HG02981 (cell line): ENCODE measurements around the gene MLLT1.

Experiments
- ATAC-seq: cut with Tn5 transposase; IDR thresholded peaks from one replicate; pipeline ENCODE4 v1.9.1; 2021; ENCODE audit warnings: mild to moderate bottlenecking, moderate library complexity; ENCODE audit not compliant: unreplicated experiment

Gene MLLT1

DNA sequence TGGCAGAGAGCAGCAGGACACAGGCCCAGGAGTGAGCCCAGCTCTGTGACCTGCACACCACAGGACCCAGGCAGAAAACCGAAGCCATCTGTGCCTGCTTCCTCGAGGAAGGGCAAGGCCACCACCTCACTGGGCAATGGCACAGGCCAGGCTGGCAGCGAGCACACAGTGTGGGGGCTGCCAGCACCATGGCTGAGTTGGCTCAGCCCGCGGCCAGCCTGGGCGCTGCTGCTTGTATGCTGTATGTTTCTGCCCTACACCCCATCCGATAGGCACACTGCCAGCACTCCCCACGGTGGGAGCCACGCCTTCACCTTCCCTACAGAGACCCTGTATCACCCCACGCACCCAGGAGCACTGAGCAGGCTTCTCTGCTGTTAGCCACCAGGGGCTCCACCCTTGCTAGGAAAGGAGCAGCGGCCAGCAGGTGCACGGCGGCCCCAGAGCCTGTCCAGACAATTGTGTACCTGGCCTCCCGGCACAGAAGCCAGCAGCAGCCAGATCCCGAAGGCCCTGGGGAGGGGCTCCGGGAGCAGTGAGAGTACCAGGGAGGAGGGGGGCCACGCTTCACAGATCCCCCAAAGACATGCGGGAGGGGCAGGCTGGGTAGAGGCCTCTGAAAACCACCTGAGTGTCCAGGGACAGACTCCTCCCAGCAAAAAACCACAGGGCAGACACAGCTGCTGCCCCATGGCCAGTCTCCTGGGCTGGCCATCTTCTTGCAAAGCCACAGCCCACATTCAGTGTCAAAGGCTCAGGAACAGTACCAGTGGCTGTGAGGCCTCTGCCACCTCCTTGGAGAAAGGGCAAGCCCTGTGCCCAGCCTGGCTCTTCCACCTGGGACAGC lies 56.1 kb downstream of the MLLT1 start:
- ATAC-seq: no peak

DNA sequence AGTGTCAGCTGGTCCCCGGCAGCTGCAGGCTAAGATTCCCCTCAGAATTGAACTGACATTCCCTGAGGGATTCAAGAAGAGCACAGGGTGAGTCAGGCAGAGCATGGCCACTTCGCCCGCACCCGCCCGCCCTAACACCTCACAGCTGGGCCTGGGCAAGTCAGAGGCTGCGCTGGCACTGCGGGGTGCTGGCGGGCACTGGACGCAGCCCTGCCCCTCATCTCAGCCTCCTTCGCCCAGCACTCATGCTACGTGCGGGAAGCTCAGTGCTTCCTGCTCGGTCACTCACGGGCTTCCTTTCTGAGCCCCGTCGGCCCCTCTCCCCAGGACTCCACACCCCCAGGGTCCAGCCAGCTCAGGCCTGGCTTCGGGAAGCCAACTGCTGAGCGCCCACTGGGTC lies 56.9 kb downstream of the MLLT1 start:
- ATAC-seq: no peak

DNA sequence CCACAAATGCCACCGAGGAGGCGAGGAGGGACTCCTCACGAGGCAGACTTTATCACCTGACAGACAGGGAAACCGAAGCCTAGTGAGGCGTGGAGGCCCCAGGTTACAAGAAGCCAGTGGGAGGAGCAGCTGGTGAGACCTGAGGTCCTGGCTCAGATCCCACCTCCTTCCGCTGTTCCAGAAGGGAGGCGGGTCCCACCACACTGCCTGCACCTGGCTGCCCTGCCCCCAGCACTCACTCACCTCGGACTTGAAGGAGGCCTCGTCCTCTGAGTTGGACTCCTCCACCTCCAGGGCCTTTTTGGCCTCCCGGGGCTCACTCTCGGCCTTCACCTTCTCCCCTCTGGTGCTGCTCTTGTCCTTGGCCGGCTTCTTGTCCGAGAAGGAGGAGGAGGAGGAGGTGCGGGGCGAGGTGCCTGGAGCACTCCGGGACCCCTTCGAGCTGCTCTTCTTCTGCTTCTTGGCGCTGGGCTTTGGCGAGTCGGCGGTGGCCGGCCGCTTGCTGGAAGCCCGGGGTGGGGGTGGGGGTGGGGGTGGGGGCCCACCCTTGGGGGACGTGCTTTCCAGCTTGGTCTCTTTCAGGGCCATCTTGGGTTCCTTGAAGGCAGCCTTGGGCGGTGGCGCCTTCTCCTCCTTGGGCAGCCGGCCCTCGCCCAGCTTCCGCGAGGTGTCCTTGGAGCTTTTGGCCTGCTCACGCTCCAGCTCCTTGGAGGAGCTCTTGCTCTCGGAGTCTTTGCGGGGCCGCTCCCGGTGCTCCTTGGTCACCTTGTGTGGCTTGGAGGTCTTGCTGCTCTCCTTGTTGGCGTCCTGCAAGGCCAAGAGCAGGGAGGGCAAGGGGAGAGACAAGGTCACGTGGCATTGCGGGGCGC lies 57.7 kb downstream of the MLLT1 start:
- no peak for ATAC-seq

DNA sequence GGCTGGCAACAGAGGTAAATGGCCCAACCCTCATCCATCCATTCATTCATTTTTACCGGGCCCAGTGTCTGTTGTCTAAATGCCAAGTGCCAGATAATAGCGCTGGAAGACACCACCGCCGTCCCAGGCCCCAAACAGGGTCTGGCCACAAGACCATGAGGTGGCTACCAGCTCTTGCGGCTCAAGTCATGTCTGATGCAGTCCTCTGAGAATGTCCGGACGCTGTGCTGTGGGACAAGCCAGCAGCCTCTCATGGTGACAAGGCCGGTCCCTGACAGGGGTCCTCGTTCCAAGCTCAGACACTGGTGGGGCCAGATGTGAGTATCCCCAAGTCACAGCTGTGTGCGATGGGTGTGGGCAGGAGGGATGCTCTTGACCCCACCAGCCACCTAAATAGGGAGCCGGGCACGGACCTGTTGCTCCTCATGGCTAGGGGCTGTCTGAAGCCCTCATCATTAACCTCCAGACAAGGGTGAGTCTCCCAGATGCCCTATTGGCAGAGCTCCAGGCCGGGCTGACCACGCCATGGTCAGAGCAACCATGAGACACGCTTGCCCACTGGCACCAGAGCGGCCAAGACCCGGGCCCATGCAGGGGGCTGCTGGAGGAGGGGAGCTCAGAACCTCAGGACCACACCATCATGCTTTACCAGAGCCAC lies 58.4 kb downstream of the MLLT1 start:
- ATAC-seq: no peak

DNA sequence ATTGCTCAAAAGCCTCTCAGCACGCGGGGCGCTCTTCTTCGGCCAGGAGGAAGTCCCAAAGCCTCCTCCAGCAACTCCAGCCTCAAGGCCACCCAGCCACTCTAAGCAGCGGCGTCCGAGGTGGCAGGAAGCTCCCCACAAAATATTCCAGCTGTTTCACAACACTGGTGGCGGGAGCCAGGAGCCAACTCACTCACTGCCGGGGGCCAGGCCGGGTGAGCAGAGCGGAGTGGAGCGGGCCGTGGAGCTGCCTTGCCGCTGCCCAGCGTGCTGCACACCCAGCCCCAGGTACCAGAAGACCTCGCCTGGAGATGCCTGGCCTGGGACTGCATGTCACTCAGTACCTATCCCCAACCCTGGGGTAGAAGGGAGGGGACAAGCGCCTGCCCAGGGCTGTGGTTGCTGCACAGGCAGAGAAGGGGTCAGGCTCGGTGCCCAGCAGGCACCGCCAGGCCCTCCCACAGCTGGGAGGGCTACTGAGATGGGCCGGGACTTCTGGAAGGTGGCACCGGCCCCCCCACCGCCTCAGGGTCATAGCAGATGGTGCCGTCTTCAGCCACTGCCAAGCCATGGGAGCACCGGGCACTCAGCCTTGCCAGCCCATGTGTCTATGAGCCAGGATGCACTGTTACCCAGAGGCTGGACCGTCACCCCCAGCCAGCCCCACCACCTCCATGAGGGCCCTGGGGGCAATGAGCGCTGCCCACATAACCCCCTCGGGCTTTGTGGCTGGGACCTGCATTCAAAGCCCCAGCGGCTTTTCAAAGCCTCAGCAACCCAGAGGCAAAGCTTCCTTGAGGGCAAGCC lies 59.2 kb downstream of the MLLT1 start:
- ATAC-seq: no peak

DNA sequence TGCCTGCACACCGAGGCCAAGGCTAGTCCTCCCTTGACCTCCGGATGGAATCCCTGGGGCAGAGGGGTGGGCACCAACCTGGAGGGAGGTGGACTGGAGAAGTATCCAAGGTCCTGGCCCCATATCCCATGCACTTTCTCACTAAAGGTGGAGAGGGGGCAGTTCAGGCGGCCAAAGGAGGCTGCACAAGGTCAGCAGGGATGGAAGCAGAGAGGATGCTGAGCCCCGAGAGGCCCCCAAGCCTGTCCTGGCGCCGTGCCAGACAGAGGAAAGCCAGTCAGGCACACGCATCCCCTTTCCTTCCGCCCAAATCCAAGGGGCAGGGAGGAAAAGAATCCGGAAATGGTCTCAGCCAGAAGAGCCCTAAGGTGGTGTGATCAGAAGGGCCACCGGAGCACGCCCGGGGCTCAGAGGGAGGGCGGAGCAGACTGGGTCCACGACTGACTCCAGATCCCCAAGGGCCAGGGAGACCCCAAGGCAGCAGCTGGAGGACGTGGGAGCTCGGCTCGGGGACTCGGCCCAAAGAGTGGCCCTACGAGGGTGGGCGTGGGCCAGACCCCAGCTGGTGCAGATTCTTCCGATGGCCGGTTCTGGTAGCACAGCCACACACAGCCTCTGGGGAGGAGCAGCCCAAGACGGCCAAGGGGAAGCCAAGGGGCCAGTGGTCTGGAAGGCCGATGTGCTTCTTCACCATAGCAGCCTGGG lies 60.0 kb downstream of the MLLT1 start:
- no peak for ATAC-seq

DNA sequence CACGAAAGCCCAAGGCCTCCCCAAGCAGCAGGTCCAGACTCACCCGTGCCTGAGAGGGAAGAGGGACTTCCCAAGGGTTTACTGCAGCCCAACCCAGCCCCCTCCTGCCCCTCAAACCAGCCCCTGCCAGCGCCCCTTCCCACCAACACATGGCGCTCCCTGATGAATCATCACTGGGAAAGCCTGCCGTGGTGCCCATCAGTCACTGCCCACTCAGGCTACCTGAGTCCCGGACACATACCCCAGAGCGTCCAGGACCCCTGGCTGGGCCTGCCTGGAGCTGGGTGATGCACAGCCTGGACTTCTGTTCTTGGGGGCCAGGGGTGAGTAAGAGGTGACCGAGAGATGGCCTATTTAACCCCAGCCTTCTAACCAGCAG lies 60.6 kb downstream of the MLLT1 start:
- ATAC-seq: no peak

DNA sequence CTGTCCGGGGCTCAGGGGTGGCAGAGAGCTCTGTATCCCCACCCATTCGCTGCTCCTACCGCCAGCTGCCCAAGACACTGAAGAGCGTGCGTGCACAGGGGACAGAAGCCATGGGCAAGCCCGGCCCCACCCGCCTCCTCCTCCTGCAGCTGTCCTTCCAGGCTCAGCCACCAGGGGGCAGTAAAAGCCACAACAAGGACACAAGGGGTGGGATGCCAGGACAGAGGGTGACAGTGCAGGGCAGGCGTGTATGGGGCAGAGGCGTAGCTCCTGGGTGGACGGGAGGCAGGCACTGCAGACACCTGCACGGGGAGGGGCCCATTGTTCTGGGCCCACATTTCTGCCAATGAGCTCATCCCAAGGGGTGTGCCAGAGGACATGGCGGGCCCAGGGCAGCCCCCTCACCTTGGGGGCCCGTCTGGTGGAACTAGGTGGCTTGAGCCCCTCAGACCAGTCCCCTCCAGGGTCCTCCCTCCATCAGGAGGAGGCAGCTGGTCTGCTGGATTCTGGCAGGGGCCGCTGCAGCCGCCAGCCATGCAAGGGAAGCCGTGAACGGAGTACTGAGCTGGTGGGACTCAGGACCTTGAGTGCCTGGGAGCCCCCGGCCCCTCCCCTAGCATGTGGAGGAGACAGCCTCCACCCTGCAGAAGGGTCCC lies 61.2 kb downstream of the MLLT1 start:
- ATAC-seq: no peak

DNA sequence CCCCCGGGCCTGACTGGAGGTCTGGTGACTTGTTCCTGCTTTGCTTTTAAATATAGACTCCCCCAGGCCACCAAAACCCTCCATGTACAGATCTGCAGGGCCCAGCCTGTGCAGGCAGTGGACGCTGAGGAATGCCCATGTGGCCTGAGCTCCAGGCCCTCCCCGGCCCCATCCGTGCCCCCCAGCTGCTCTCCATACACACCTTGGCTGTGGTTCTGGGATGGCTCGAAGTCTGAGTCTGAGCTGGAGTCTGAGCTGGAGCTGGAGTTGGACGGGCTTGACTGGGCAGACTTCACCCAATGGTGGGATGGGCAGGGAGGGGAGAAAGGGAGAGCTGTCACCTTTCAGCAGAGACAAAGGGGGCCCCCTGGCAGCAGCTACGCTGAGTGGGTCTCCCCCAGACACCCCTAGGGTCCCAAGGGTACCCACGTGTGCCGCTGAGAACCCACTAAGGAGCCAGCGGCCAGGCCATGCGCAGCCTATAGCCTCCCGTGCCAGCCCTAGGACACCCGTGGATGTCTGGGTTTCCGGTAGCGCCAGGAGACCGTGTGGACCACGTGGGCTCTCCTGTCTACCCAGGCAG lies 61.9 kb downstream of the MLLT1 start:
- ATAC-seq: no peak

DNA sequence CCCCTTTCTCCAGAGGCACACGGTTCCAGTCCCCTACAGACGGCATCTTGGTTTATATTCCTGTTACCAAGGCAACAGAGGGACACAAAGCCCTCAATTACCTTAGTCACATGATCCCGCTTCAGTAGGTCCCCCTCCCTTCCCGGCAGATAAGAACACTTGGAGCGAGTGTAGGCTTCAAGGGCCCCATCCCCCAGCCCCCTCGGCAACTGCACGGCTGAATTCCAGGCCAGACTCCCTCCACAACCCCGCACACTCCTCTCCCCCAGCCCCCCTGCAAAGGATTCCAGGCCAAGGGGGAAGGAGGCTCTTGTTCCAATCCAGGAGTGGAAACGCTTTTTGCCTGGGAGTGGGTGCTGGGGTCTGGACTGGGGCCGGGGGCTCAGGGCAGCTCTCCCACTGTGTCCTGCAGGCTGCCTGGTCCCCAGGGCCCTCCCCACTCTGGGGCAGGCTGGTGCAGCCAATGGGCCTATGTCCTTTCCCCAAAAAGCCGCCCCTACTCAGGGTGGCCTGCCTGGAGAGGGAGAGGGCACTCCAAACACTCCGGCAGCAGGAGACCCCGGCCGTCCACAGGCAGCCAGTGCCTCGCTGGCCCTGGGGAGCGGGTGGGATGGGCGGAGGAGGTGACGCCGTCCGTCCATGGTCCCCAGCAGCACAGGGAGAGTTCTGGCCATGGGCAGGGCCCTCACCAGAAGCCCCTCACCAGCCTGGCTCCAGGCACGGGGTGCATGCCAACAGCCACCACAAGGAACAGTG lies 62.6 kb downstream of the MLLT1 start:
- no peak for ATAC-seq

DNA sequence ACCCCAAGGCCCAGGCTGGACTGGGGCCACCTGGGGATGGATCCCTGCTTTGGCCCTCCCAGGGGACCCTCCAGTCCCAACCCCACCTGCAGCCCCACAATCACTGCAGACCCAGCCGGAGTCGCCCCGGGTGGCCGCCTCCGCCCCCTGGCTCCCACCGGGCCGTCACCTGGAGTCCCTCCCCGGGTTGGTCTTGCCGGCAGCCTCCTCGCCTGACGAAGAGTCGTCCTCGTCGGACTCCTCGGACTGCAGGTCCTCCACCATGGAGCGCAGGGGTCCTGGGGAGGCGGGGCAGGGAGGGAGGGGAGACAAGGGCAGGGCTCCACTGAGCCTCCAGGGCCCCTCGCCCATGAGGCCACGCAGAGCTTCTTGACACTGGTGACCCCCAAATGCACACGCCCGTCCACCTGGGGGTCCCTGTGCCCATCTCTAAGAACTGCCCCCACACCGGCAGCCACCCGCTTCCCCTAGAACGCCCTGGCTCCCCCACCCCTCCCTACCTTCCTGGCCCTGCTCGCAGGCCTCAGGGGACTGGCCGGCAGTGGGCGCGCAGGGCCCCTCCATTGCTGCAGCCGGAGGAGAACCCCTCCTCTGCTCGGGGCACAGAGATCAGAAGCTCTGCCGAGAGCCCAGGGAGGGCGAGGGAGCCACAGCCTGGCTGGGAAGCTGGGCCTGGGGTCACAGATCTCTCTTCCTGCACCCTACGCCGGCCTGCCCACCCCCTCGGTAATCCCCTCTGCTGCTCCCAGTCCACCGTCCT lies 63.4 kb downstream of the MLLT1 start:
- ATAC-seq: no peak

DNA sequence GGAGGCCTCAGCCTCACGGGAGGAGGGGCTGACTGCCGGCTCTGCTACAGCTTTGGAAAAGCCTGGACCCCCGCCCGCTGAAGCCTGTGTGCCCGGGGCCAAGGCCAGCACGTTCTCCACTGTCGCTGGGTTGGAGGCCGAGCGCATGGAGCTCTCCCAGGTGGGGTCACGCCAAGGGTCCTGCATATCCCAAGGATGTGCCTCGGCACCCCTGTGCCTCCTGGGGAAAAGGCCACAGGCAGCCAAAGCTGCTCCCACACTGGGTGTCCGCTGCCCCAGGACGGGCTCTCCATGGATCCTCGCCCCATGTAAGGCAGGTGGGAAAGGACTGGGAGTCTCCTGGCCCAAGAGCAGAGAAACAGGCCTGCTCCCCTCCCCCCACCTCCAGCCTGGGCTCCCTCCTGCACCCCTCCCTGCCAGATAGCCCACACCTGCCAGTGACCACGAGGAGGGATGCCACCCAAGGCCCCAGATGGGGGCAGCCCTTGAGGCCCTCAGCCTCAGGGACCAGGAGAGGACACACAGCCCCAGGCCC lies 64.0 kb downstream of the MLLT1 start:
- no peak for ATAC-seq

DNA sequence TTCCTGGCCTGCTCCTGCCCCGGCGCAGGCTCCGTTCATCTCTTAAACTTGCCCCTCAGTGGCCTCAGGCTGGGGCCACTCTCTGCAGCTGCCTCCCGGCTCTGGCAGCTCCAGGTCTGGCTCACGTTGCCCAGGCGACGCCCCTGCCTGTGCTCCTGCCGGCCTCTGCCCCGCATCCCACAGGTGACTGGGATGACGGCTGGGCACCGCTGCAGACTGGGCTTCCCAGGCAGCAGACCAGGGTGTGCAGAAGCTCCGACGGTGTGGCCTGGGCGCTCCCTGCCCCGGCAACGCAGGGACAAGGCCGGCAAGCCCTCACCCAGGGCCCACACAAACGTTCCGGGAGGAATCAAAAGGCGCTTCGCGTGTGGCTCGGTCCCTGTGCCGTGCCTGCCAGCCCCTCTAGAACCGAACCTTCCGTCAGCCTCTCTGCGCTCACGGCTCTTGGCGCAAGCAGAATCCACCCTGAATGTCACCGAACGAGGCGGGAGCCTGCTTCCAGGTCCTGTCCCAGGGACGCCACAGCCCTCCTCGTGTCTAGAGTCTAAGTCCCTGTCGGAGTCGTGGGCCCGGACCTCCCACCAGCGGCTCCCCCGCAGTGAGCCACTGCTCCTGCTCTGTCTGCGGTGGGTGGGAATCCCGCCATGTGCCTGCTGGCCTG lies 64.8 kb downstream of the MLLT1 start:
- ATAC-seq: no peak

DNA sequence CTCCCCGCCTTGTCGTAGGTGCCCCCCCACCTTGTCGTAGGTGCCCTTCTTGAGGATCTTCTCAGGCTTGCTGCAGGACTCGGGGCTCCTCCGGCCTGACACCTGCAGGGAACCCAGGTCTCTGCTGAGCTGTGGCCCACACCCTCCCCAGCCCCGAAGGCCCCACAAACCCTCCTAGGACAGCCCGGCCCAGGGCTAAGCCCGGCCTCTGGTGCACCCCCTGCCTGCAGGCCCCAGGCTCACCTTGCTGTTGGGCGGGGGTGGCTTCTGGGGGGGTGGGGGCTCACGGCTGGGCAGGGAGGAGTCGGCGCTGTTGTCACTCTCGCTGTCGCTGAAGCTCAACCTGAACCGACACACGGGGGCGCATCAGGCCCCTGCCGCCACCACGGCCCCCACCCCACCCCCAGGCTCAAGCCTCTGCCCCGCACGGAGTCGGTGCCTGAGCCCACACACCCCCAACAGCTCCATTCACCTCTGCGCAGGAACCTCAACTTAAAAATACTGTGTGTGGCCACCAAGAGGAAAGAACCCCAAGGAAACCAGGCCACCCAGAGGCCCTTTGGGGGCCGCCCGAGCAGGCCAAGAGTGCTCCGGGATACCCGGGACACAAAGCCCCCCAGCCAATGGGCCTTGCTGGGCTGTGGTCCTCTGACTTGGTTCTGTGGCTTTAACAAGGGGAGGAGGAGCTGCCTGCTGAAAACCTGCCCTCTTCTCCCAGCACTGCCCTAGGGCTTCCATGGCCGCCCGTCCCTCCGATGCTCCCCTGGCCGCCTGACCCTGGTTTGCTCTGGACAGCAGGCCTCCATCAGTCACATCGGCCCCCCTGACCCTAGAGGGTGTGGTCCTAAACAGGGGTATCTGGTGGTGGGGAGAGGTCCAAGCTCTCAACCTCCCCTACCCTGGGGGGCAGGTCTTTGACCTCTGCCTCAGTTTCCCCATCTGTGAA lies 65.8 kb downstream of the MLLT1 start:
- ATAC-seq: no peak

DNA sequence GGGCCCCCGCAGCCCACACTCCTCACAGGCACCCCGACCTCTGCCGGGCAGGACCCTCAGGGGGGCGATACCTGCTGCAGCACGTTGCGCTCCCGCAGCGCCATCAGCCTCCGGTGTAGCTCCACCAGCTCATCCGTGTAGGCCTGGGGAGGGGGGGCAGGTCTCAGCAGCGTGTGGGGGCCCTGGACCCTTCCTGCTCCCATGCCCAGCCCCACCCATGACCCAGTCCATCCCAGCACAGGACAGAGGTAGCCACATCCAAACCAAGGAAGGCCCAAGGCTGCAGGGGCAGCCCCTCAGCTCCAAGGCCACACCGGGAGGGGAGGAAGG lies 66.5 kb downstream of the MLLT1 start:
- no peak for ATAC-seq
